Fibroblast of the aortic adventitia (primary cell): Measurements from ENCODE around the gene KCNQ1OT1. TPM values are rescaled to one million over a fixed set of nuclear protein-coding genes. Genes with fewer than 3 reads are reported as not detected.

ENCODE experiments used
- DNase-seq: peaks from one replicate; pipeline ENCODE4 v3.0.0-alpha.2; 2010; ENCODE audit warnings: low read depth
- H3K4me3 ChIP-seq: 2 replicates; pipeline ENCODE4 v1.5.1; 2011; ENCODE audit warnings: low read depth, mild to moderate bottlenecking, control low read depth, low read length, moderate library complexity
- CTCF ChIP-seq: IDR thresholded peaks from 2 replicates; pipeline ENCODE4 v1.5.1; 2011; ENCODE audit warnings: mild to moderate bottlenecking, low read length, control low read depth, inconsistent platforms; ENCODE audit not compliant: insufficient read depth
- total RNA-seq: library from RNA; depleted of rRNA; stranded (reverse); fragments of >200 nt; gene quantifications from 2 replicates; pipeline ENCODE4 v1.2.3, GENCODE V29; 2012; ENCODE audit warnings: low replicate concordance

The KCNQ1OT1 gene
- total RNA-seq, 1 donor = 5.5 TPM

DNA sequence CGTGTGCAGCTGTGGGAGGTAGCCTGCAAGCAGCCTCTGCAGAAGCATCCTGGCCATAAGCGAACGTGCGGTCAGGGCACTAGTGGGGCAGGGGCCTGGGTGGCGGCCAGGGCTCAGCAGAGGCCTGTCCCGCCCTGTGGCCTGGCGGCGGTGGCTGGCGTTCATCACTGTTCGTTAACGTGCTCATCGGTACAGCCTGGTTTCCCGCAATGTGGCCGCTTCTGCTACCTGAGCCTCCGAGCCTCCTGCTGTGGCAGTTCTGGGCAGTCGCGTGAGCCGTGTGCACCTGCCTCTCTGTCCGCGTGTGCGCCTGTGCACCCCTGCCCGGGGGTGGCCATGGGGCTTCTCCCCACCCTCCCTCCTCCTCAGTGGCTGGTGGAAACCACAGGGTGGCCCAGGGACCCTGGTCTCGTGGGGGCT is 117.9 kb downstream of the KCNQ1OT1 start:
- TF ChIP-seq CTCF = no peak
- no peak for DNase-seq
- H3K4me3 ChIP-seq = no peak overlapping the region

- no peak overlapping the region for H3K4me3 ChIP-seq
- TF ChIP-seq CTCF = no peak
- DNase-seq = no peak
Measured at GRCh38 chr11:2581151-2581930, 118.5 kb downstream of the KCNQ1OT1 start.

- TF ChIP-seq CTCF = no peak
- no peak overlapping the region for H3K4me3 ChIP-seq
- no peak for DNase-seq
Measured at GRCh38 chr11:2580571-2581001, 119.2 kb downstream of the KCNQ1OT1 start.

DNA sequence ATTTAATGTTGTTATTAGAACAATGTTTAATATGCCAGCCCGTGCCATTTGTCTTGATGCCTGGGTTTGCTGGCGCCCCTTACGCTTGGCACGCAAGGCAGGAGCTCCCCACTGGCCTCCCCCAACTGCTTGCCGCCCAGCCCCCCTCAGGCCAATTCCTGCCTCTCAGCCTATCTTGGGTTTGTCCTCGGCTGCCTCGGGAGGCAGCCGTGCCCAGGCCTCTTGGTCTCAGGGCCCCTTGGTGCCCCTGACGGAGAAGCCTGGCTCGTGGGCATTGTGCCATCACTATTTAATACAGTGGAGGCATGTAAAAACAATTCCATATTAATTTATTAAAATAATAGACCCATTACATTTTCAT is 119.8 kb downstream of the KCNQ1OT1 start:
- no peak for TF ChIP-seq CTCF
- H3K4me3 ChIP-seq = no peak overlapping the region
- no peak for DNase-seq

GRCh38 chr11:2579315-2580060 is 120.3 kb downstream of the KCNQ1OT1 start:
- no peak for TF ChIP-seq CTCF
- DNase-seq = no peak
- no peak overlapping the region for H3K4me3 ChIP-seq

DNA sequence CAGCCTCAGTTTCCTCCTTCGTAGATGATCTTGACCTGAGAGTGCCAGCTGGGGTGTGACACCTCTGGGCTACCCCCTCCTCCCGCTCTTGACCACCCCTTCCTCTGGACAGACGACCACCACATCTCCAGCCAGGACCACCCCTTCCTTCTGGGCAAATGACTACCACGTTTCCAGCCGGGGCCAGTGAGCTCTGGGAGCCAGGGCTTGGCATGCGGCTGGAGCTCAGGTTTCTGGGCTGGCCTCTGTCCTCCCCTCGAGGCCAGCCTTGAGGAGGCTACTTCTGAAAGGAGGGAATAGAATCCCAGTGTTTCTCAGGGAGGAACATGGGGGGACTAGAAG is 120.9 kb downstream of the KCNQ1OT1 start:
- H3K4me3 ChIP-seq = no peak overlapping the region
- TF ChIP-seq CTCF = no peak
- DNase-seq = no peak
